ENCODE results near the gene BOC. TPM values are rescaled to one million over a fixed set of nuclear protein-coding genes. Genes with fewer than 3 reads are reported as not detected.

Gene BOC
- total RNA-seq, 1 experiment from 2014 or later, result 0.07 TPM

DNA sequence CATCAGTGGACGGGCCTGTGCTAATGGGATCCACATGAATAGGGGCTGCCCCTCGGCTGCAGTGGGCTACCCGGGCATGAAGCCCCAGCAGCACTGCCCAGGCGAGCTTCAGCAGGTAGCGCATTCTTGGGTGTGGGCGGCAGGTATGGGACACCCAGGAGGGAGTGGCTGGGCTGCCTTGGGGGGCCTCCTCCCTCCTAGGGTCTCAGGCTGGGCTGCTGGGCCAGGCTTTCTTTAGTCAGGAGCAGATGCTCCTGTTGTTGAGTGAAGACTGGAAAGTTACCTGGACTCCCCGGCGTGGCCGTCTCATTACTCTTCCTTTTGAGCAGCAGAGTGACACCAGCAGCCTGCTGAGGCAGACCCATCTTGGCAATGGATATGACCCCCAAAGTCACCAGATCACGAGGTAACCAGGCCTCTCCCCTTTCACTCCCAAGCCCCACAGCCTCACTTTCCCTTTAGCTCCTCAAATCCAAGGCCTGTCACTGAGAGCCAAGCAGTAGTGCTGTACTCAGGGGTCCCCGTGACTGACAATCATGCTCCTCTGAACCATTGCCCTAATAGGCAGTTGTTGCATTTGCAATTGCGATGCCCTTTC, 73.2 kb downstream of the BOC start:
- Mint-ChIP-seq H3K9me3 (ENCODE audit: low read depth, unreplicated experiment) (no peaks in the 10 kb centered on the region), H3K4me3 (ENCODE audit: low read depth, unreplicated experiment) (no peak overlapping the region), H3K27me3 (ENCODE audit: unreplicated experiment) (peaks cover 11% of the 10 kb centered on the region), H3K27ac (ENCODE audit: unreplicated experiment) (no peak overlapping the region), H3K4me1 (ENCODE audit: low read depth, unreplicated experiment) (peaks cover 25% of the 10 kb centered on the region), H3K36me3 (ENCODE audit: insufficient read depth, unreplicated experiment) (no peaks in the 10 kb centered on the region)
- intact Hi-C loops (cut with micrococcal nuclease; ENCODE audit: unreplicated experiment), result no loop called here
- no peak for TF ChIP-seq CTCF (IDR thresholded peaks at IDR 0.05; ENCODE audit: unreplicated experiment)
- no peak for DNase-seq
- BruUV-seq (replicated peaks), result no TSS peak
- CTCF ChIA-PET, result no interaction called here

- CTCF ChIA-PET, result no interaction called here
- no TSS peak for BruUV-seq (replicated peaks)
- intact Hi-C loops (cut with micrococcal nuclease; ENCODE audit: unreplicated experiment), result no loop called here
These were observed 73.9 kb downstream of the BOC start for GRCh38 chr3:113285226-113285625.

DNA sequence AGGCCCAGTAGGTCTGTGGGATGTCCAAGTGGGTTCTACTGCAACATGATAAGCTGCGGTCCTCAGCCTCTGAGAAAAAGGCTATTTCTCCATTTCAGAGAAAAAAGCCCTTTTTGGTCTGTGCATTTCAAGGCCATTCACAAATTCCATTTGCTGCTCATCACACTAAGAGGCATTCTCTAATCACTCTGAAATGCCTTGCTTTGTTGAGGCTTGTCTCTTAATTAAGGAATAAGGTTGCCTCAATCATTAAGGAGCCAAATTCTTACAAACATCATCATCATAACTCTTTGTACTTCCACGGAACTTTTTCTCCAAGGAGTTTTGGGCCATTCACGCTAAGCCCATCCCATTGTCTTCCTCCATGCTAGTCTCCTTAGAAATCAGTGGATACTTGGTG, 74.4 kb downstream of the BOC start:
- H3K27me3 Mint-ChIP-seq (ENCODE audit: unreplicated experiment), result peaks cover 11% of the 10 kb centered on the region
- BruUV-seq (replicated peaks), result no TSS peak
- no peaks in the 10 kb centered on the region for H3K9me3 Mint-ChIP-seq (ENCODE audit: low read depth, unreplicated experiment)
- no peaks in the 10 kb centered on the region for H3K36me3 Mint-ChIP-seq (ENCODE audit: insufficient read depth, unreplicated experiment)
- peaks cover 25% of the 10 kb centered on the region for H3K4me1 Mint-ChIP-seq (ENCODE audit: low read depth, unreplicated experiment)
- intact Hi-C loops (cut with micrococcal nuclease; ENCODE audit: unreplicated experiment), result no loop called here
- no peak for DNase-seq
- no peak for TF ChIP-seq CTCF (IDR thresholded peaks at IDR 0.05; ENCODE audit: unreplicated experiment)
- no peak overlapping the region for H3K4me3 Mint-ChIP-seq (ENCODE audit: low read depth, unreplicated experiment)
- CTCF ChIA-PET, result no interaction called here
- H3K27ac Mint-ChIP-seq (ENCODE audit: unreplicated experiment), result no peak overlapping the region

More at GRCh38 chr3:113285226-113285625, 73.9 kb downstream of the BOC start:
- H3K27me3 Mint-ChIP-seq (ENCODE audit: unreplicated experiment), result peaks cover 11% of the 10 kb centered on the region
- no peak overlapping the region for H3K27ac Mint-ChIP-seq (ENCODE audit: unreplicated experiment)
- H3K36me3 Mint-ChIP-seq (ENCODE audit: insufficient read depth, unreplicated experiment), result no peaks in the 10 kb centered on the region
- peaks cover 25% of the 10 kb centered on the region for H3K4me1 Mint-ChIP-seq (ENCODE audit: low read depth, unreplicated experiment)
- DNase-seq, result no peak
- H3K9me3 Mint-ChIP-seq (ENCODE audit: low read depth, unreplicated experiment), result no peaks in the 10 kb centered on the region
- H3K4me3 Mint-ChIP-seq (ENCODE audit: low read depth, unreplicated experiment), result no peak overlapping the region
- no peak for TF ChIP-seq CTCF (IDR thresholded peaks at IDR 0.05; ENCODE audit: unreplicated experiment)

GRCh38 chr3:113286524-113286923, 75.2 kb downstream of the BOC start:
- TF ChIP-seq CTCF (IDR thresholded peaks at IDR 0.05; ENCODE audit: unreplicated experiment), result no peak
- no TSS peak for BruUV-seq (replicated peaks)
- intact Hi-C loops (cut with micrococcal nuclease; ENCODE audit: unreplicated experiment), result no loop called here
- H3K27ac Mint-ChIP-seq (ENCODE audit: unreplicated experiment), result no peak overlapping the region
- H3K4me1 Mint-ChIP-seq (ENCODE audit: low read depth, unreplicated experiment), result peaks cover 25% of the 10 kb centered on the region
- no peaks in the 10 kb centered on the region for H3K9me3 Mint-ChIP-seq (ENCODE audit: low read depth, unreplicated experiment)
- H3K36me3 Mint-ChIP-seq (ENCODE audit: insufficient read depth, unreplicated experiment), result no peaks in the 10 kb centered on the region
- H3K4me3 Mint-ChIP-seq (ENCODE audit: low read depth, unreplicated experiment), result no peak overlapping the region
- H3K27me3 Mint-ChIP-seq (ENCODE audit: unreplicated experiment), result peaks cover 11% of the 10 kb centered on the region
- no peak for DNase-seq
- CTCF ChIA-PET, result no interaction called here

All from Calu3 (cell line).